GM18499 (cell line): ENCODE results near the gene FRY.

Source experiments
- ATAC-seq: cut with Tn5 transposase; IDR thresholded peaks from one replicate; pipeline ENCODE4 v1.9.1; 2021; ENCODE audit warnings: moderate number of reproducible peaks; ENCODE audit not compliant: insufficient read depth, unreplicated experiment

The FRY gene

GRCh38 chr13:32153056-32153455 lies 121.5 kb downstream of the FRY start:
- ATAC-seq, result no peak

- no peak for ATAC-seq
These were observed 127.7 kb downstream of the FRY start for GRCh38 chr13:32159137-32159869.

- no peak for ATAC-seq
These were observed 130.9 kb downstream of the FRY start for GRCh38 chr13:32162395-32163005.

GRCh38 chr13:32164622-32165268 lies 133.2 kb downstream of the FRY start:
- ATAC-seq, result no peak

- ATAC-seq, result no peak
These were observed 134.2 kb downstream of the FRY start for GRCh38 chr13:32165796-32166195.

GRCh38 chr13:32168131-32168530 lies 136.6 kb downstream of the FRY start:
- ATAC-seq, result no peak

GRCh38 chr13:32170841-32171240 lies 139.3 kb downstream of the FRY start:
- no peak for ATAC-seq

- no peak for ATAC-seq
These were observed 142.3 kb downstream of the FRY start for GRCh38 chr13:32173881-32174280.

GRCh38 chr13:32174366-32174765 lies 142.8 kb downstream of the FRY start:
- no peak for ATAC-seq

- ATAC-seq, result no peak
These were observed 143.7 kb downstream of the FRY start for GRCh38 chr13:32175307-32175706.

- ATAC-seq, result no peak
These were observed 144.4 kb downstream of the FRY start for GRCh38 chr13:32175943-32176342.

GRCh38 chr13:32176696-32177095 lies 145.1 kb downstream of the FRY start:
- ATAC-seq, result no peak

GRCh38 chr13:32178763-32179162 lies 147.2 kb downstream of the FRY start:
- ATAC-seq, result no peak

- ATAC-seq, result no peak
These were observed 148.1 kb downstream of the FRY start for GRCh38 chr13:32179708-32180107.

- no peak for ATAC-seq
These were observed 156.1 kb downstream of the FRY start for GRCh38 chr13:32187651-32188050.

GRCh38 chr13:32191452-32191998 lies 160.0 kb downstream of the FRY start:
- ATAC-seq, result no peak

GRCh38 chr13:32195713-32196112 lies 164.1 kb downstream of the FRY start:
- ATAC-seq, result no peak

GRCh38 chr13:32199168-32199567 lies 167.6 kb downstream of the FRY start:
- ATAC-seq, result no peak

GRCh38 chr13:32200741-32201140 lies 169.2 kb downstream of the FRY start:
- ATAC-seq, result no peak

GRCh38 chr13:32201809-32202208 lies 170.2 kb downstream of the FRY start:
- no peak for ATAC-seq

- ATAC-seq, result no peak
These were observed 170.7 kb downstream of the FRY start for GRCh38 chr13:32202268-32202667.
